Hematopoietic multipotent progenitor cell treated with erythropoietin and hydrocortisone succinate and interleukin-3 and kit ligand, for 8 days (in vitro differentiated cells): ENCODE results near the gene FCHO1.
"Not testable (repeated sequence)": the region's sequence is repeated elsewhere in the genome, so short reads cannot be mapped to it uniquely, and the experiment has no call there.

Experiments
- DNase-seq: peaks from one replicate; pipeline ENCODE4 v3.0.0-alpha.2; 2015

FCHO1 gene

GRCh38 chr19:17765069-17765618 lies 13.9 kb downstream of the FCHO1 start:
- DNase-seq = peak; percentile 59

- peak; percentile 87 for DNase-seq
Measured at GRCh38 chr19:17766543-17767131, 15.4 kb downstream of the FCHO1 start.

- DNase-seq = peak; percentile 84
Measured at GRCh38 chr19:17767559-17767958, 16.3 kb downstream of the FCHO1 start.

GRCh38 chr19:17770613-17771012 lies 19.3 kb downstream of the FCHO1 start:
- DNase-seq = no peak

GRCh38 chr19:17772172-17772571 lies 20.9 kb downstream of the FCHO1 start:
- peak; percentile 62 for DNase-seq

GRCh38 chr19:17775245-17775927 lies 24.1 kb downstream of the FCHO1 start:
- peak; percentile 65 for DNase-seq

- DNase-seq = no peak
Measured at GRCh38 chr19:17775991-17776803, 24.9 kb downstream of the FCHO1 start.

- DNase-seq = not testable (repeated sequence)
Measured at GRCh38 chr19:17777840-17778239, 26.6 kb downstream of the FCHO1 start.

GRCh38 chr19:17778251-17778967 lies 27.1 kb downstream of the FCHO1 start:
- DNase-seq = peak; percentile 77

- peak; percentile 52 for DNase-seq
Measured at GRCh38 chr19:17778968-17779929, 28.0 kb downstream of the FCHO1 start.

GRCh38 chr19:17780781-17781180 lies 29.5 kb downstream of the FCHO1 start:
- DNase-seq = no peak

GRCh38 chr19:17783721-17784120 lies 32.4 kb downstream of the FCHO1 start:
- DNase-seq = not testable (repeated sequence)

GRCh38 chr19:17784201-17785008 lies 33.1 kb downstream of the FCHO1 start:
- DNase-seq = peak; percentile 81

- no peak for DNase-seq
Measured at GRCh38 chr19:17787274-17787913, 36.1 kb downstream of the FCHO1 start.

- DNase-seq = no peak
Measured at GRCh38 chr19:17788632-17789031, 37.4 kb downstream of the FCHO1 start.

GRCh38 chr19:17790059-17790780 lies 38.9 kb downstream of the FCHO1 start:
- DNase-seq = peak; percentile 18

GRCh38 chr19:17794412-17794730 lies 43.1 kb downstream of the FCHO1 start:
- no peak for DNase-seq

GRCh38 chr19:17794731-17795494 lies 43.6 kb downstream of the FCHO1 start, which contains the start of gene B3GNT3:
TSS of gene B3GNT3 (plus strand) at chr19:17795138. CDS start at chr19:17807808, 12,670 bp downstream.
- peak; percentile 54 for DNase-seq

- DNase-seq = no peak
Measured at GRCh38 chr19:17795495-17795856, 44.2 kb downstream of the FCHO1 start.
